HG03439 (cell line): ENCODE measurements around the gene LIF.
"Not testable (repeated sequence)": the region's sequence is repeated elsewhere in the genome, so short reads cannot be mapped to it uniquely, and the experiment has no call there.

Source experiments
- ATAC-seq: cut with Tn5 transposase; IDR thresholded peaks from one replicate; pipeline ENCODE4 v1.9.1; 2021; ENCODE audit warnings: mild to moderate bottlenecking, moderate library complexity; ENCODE audit not compliant: unreplicated experiment

Gene LIF

GRCh38 chr22:30245181-30245984 lies 1.2 kb downstream of the LIF start:
- no peak for ATAC-seq

DNA sequence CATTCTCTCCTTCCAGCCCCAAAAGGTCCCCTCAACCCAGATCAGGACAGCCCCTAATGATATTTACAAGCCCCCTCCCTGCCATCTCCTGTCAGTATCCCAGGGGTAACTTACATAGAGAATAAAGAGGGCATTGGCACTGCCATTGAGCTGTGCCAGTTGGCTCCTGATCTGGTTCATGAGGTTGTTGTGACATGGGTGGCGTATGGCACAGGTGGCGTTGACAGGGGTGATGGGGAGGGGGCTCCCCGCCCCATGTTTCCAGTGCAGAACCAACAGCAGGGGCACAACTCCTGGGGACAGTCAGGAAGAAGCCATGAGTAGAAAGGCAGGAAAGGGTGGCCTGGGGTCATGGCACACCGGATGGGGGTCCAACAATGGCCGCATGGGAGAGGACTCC lies 1.9 kb downstream of the LIF start:
- ATAC-seq, result no peak

GRCh38 chr22:30244066-30244465 lies 2.5 kb downstream of the LIF start:
- ATAC-seq, result no peak

GRCh38 chr22:30243661-30244060 lies 2.9 kb downstream of the LIF start:
- no peak for ATAC-seq

DNA sequence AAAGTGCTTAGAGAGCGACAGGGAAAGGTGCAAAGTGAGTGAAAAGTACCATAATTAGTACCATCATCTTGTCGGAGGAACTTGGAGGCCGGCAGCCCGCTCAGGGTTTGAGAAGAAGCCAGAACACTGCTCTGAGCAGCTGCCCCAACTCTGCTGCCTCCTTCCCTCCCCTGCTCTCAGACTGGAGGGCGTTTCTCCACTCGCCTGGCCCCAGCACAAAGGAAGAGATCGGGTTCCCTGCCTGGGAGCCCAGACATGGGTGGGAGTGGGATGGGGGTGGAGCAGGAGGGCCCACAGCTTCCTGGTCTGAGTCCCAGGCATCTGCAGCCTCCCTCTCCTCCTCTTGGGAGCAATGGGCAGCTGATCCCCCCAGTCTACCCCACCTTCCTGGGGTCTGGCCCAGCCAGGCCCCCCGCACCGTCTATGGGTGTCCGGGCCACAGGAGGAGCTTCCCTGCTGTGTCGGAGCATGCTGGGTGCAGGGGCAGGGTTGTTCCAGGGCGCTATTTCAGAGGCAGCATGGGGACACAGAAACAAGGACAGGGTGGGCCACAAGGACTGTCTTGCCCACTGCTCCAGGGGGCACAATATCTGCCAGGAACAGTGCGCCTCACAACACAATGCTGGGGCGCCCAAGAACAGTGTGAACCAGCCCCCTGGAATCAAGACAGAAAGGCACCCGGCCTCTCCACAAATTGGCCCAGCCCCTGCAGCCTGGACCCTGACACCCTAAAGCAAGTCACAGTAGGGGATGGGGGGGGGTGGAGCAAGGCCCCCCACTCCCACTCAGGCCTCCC lies 4.8 kb downstream of the LIF start:
- no peak for ATAC-seq

- no peak for ATAC-seq
Observed at GRCh38 chr22:30240541-30241417, 5.8 kb downstream of the LIF start.

- ATAC-seq, result no peak
Observed at GRCh38 chr22:30239488-30240405, 6.8 kb downstream of the LIF start.

- ATAC-seq, result no peak
Observed at GRCh38 chr22:30238661-30239487, 7.7 kb downstream of the LIF start.

DNA sequence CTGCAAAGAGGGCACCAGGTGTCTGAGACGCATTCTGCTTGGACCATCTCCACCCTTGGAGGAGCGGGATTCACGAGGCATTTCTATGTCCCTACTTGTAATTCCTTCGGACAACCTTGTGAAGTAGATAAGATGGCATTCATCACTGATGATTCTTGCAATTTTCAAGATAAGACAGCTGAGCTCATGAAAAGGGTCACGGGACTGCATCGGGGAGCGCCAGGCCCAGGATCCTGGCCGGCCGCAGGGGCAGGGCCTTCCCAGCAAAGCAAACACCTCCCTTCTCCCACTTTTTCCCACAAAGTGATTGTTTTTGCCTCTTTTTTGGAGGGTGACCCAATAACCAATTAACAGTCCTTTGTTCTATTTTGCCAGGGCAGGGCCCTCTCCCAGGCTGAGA lies 8.4 kb downstream of the LIF start:
- ATAC-seq, result no peak

DNA sequence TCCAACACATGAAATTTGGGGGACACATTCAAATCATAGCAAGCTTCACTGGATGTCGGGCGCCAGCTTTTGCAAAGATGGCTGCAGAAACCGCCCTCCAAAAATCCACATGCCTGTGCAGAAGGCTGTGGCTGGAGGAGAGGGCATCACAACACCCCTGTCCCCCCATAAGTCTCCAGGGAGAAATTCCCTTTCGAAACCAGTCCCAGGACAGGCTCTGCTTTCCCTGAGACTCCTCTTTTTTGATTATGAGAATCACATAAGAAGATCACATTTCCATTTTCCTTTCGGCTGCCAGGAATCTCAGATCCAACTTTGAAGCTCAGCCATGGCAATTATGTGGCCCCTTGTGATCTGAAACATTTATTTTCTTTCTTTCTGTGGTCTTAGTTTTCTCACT lies 9.7 kb downstream of the LIF start:
- ATAC-seq, result no peak

DNA sequence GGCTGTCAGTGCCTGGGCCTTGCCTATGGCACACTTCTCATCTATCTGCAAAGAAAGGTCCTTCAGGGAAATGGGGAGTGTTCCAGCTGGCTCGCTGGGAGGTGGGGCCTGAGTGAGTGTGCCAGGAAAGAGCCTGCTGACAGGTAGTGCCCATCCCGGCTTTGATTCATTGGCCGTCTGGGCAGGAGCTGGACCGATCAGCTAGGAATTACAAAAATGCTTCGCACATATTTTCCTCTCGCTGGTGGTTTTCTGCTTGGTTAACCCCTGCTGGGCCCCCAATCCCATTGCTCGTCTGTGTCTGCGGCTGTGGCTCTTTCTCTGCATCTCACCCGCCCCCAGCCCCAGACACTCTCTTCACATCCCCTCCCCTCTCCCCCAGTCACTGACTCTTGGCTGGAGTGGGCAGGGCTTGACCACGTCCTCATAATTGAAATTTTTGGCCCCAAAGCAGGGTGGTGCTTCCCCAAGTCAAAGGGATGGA lies 10.8 kb downstream of the LIF start:
- no peak for ATAC-seq

GRCh38 chr22:30234786-30235470 lies 11.6 kb downstream of the LIF start:
- ATAC-seq, result no peak

DNA sequence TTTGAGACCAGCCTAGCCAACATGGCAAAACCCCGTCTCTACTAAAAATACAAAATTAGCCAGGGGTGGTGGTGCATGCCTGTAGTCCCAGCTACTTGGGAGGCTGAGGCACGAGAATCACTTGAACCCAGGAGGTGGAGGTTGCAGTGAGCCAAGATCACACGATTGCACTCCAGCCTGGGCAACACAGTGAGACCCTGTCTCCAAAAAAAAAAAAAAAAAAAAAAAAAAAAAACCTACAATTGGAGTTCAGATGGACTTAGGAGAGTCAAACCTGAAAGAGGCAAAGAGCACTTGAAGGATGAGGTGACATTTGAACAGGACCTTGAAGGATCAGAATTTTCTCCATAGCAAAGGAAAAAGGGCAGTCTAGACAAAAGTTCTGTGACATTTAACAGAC lies 12.2 kb downstream of the LIF start:
- not testable (repeated sequence) for ATAC-seq

GRCh38 chr22:30233582-30233981 lies 13.0 kb downstream of the LIF start:
- no peak for ATAC-seq

- ATAC-seq, result no peak
Observed at GRCh38 chr22:30232716-30233218, 13.8 kb downstream of the LIF start.

DNA sequence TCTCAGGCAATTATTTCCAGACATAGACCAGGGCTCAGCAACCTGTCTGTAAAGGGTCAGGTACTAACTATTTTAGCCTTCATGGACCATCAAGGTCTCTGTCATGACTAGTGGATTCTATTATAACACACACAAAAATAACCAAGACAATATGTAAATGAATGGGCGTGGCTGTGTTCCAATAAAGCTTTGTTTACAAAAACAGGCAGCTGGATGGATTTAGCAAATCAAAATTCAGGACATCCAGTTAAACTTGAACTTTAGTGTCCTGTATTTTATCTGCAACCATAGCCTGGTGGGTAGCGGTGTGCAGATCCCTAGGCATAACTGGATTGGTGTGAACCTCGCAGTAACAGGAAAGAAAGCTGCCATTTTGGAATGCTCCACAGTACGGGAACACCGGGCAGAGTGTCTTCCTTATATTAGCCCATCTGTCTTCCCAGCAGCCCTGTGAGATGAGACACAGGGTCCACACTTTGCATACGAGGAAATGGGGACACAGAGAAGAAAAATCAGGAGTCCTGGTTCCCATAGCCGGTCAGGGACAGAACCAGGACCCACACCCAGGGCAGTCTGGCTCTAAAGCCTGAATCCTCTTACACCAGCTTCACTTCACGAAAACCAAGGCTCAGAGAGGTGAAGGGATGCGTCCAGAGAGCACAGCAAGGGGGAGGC lies 15.6 kb downstream of the LIF start:
- ATAC-seq, result no peak

DNA sequence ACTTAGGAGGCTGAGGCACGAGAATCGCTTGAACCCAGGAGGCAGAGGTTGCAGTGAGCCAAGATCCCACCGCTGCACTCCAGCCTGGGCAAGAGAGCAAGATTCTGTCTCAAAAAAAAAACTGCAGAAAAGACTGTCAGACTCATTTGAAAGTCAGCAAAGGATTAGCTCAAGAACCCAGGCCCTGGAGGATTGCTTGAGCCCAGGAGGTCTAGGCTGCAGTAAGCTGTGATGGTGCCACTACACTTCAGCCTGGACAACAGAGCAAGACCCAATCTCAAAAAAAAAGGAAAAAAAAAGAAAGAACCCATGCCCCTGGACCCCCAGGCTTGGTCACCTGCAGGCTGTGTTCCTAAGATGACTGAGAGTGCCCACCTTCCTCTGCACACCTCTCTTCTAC lies 16.2 kb downstream of the LIF start:
- ATAC-seq, result no peak
